T1000 (cell line): ENCODE data around the gene VEPH1.

Source experiments
- DNase-seq: peaks from one replicate; lab custom pipeline; 2025; ENCODE audit warnings: mixed read lengths; lab: John Stamatoyannopoulos, UW

VEPH1 gene

DNA sequence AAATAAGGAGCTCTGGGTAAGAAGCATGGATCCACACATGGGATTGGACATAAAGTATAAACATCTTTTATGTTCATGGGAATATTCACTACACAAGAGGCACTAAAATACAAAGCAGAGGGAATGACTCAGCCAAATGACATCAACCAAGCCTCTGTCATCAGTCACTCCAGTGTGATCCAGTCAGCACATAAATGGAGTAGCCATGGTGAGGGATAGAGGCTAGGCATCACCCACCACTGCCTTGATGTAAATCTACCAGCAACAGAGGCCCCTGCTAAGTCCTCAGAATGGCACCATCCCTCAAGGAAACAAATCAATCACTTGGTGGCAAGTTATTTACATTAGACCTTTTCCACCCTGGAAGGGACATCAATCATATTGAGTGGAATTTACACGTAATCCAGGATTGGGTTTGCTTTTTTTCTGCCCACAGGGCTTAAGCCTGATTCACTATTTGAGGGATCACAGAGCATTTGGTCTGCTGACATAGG is 27.2 kb downstream of the VEPH1 start:
- peak; percentile 47 for DNase-seq

DNA sequence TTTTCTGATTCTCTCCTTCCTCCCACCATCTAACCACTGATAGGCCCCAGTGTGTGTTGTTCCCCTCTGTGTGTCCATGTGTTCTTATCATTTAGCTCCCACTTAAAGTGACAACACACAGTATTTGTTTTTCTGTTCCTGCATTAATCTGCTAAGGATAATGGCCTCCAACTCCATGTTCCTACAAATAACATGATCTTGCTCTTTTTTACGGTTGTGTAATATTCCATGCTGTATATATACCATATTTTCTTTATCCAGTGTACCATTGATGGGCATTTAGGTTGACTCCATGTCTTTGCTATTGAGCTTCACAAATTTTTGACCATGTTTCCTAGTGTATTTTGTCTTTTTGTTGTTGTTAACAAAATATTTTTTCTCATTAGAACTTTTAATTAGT is 30.6 kb downstream of the VEPH1 start:
- no peak for DNase-seq

DNA sequence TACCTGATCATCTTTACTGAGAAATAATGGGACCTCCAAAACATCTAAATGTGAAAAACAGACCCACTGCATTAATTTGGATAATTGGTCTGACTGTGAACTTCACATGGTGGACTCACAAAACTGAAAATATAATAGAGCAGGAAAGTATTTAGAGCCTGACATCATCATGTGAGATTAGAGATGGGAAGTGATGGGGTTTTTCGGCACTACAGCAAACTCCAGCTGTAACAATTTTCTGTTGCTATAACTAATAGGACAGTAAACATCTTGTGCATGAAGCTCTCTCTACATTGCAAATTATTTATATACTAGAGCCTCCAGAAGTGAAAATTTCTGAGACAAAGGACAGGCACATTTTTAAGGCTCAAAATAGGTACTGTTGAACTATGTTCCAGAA is 32.2 kb downstream of the VEPH1 start:
- DNase-seq, result no peak

DNA sequence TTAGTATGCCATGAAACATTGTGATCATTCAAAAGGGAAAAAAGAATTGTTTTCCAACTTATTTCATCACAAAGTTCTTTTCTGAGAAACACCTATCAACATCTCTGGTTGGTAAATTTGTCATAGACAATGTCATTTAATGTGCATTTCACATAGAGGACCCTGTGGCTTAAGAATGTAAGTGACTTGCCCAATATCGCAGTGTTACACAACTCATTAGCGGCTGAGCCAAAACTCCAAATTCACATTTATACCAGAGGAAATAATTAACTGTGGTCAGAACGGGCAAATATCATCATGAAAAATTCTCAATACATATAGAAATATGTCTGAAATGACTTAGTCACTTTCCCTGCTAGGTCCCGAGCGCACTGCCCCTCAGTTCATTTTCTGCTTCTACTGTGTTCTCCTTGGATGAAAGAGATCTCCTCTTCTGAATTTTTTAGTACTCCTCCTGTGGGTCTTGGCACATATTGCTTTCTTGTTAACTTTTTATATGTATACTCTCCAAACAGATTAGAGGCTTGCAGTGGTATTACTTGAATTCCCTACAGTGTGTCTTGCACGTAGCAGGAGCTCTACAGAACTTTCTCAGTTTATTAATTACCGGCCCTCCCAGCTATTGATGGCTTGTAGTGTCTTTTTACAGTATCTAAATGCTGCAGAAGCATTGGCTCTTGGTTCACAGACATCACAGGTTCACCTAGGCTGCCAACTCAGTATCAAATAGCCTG is 33.5 kb downstream of the VEPH1 start:
- DNase-seq, result no peak

DNA sequence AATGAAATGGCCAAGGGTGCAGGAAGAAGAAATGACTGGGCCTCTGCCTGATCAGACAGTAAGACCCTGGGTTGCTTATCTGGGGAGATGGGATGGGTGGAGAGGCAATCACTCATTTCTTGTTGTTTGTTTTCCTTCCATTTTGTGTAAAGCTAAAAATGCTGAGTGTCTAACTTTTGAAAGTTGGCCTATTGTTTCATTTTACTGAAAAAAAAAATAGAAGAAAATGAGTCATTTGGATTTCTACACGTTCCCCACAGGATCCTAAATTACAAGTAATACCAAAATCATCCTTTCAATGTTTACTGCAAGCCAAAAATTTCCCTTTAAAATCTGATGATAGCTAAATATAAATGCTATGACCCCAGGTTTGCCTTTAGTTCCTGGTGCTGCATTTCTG is 36.0 kb downstream of the VEPH1 start:
- no peak for DNase-seq

DNA sequence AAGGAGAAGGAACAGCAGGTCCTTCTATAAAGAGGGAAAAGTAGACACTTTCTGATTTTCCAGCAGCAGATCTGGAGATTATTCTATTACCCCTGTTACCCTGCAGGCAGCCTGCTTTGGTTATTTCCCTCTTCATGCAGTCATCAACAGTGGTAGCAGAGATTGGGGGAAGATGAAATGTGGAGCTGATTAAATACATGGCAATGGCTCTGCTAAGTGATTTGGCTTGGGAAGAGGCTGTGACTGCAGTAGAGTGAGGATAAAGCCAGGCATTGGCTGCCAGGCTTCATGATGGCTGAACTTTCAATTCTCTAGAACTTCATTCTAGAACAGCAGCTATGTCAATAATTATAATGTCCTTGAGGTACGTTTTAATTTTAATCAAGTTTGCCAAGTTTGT is 37.5 kb downstream of the VEPH1 start:
- no peak for DNase-seq

DNA sequence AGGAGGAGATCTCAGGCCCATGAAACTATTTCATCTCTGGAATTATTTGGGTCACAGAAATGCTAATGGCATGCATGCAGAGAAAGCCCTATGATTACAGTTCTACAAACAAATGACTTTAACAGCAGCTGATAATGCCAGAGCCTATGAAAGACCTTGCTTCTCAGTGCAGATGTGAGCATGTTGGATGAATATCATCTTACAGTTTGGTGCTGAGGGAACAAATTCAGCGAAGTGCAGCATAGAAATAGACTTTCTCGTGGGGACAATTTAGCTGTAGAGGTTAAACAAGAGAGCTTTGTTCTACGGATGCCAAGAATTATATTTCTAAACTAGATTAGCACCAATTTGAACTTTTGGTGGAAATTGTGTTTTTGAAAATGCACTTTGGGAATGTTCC is 38.9 kb downstream of the VEPH1 start:
- DNase-seq, result no peak

DNA sequence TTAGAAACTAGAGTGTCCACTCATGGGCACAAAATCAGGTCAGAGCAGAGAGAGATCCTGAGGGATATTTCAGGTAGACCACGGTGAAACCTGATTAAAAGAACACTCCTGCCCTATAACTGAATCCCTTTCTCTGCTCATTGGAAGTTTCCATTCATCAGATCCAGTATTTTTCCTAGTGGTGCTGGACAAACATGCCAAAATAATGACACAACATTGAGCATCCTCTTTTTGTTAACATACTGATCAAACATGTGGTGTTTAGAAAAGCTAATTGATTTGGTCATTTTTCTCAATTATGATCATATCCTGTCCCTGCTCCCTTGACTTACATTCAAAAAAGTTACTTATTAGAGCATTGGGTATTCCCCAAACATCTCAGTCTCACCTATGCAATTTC is 39.4 kb downstream of the VEPH1 start:
- DNase-seq, result no peak

DNA sequence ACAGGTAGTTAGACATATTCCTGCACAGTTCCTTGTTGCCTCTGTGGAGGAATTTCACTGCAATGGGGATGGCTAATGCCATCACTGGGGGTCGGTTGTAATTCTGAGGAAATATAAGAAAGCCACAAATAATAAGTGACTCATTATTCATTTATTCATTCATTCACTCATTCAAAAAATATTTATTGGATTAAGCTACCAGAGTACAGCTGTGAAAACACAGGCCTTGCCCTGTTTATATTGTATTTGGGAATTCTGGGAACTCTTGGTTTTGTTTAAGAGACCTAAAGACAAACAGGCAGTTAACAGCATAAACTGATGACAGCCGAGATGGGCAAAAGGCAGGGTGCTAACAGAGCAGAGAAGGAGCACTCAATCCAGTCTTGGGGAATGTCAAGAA is 43.0 kb downstream of the VEPH1 start:
- DNase-seq, result no peak

DNA sequence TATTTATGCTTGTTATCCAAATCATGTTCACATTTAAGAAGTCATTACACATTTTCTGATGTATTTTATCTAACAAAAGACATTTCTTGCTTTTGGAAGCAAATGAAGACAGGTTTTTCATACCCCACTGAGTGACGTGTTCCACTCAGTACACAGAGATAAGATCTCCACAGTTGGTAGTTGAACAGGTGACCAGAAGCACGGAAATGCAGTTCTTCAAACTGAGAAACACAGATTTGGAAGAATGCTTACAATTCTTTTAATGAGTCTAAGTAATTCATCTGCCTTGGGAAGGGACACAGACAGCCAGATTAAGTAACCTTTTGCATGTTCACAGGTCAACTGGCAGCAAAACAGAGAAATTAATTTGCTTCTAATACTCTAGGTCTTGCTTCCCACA is 43.5 kb downstream of the VEPH1 start:
- DNase-seq, result no peak

DNA sequence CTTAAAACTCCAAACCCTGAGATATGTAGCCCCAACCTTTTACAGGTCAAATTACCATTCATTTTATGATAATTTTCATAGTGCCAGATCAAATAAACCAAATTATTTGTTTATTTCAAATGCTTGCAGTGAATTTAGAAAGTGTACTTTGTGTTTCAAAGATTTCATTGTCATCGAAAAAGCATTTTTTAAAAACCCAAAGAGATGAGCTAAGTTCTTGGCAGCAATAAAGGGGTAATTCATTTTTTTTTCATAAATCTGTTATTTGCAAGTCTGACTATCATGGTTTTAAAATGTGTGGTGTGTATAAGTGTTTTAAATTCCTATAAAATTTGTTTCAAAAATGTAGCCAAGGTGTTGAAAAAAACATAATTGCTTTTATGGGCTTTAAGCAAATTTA is 49.4 kb downstream of the VEPH1 start:
- DNase-seq, result no peak

DNA sequence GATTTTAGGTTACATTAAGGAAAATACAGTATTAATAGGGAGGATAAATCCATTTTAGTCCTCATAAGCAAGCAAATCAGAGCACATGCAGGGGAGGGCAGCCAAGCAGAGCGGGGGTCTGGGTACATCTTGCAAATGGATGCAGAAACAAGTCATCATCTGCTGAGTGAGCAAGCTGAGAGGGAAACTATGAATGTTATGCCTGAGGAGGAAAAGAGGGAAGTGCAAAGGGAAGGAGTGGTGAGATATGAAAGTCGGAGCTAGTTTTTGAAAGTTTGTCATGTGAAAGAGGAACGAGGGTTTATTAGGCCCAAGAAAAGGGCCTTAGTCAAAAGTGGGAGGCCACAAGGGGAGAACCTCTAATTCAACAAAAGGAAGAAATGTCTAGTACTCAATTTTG is 51.1 kb downstream of the VEPH1 start:
- no peak for DNase-seq

DNA sequence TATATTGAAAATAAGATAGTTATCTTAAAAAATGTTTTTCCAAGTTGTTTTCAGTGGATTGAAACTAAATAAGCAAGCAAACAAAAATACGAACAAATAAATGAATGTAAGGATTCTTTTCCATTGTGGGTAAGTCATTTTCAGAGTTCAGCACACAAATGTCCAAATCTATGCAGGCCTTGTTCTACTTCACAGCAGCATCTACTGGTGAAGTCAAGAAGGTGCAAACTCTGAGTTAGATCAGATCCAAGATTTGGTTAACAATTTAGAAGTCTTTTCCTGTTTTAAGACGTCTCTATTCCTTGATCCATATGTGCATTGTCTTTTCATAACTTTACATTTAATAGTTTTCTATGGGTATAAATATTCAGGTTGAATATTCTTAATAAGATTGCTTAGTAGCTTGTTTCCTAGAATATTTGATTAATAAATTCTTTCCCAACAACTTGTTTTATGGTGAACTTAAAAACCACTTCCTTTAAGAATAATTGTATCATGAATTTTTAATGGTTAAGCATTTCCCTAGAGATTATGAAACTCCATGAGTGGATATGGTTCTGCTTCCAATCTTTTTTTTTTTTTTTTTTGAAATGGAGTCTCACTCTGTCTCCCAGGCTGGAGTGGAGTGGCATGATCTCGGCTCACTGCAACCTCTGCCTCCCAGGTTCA is 56.1 kb downstream of the VEPH1 start:
- no peak for DNase-seq

DNA sequence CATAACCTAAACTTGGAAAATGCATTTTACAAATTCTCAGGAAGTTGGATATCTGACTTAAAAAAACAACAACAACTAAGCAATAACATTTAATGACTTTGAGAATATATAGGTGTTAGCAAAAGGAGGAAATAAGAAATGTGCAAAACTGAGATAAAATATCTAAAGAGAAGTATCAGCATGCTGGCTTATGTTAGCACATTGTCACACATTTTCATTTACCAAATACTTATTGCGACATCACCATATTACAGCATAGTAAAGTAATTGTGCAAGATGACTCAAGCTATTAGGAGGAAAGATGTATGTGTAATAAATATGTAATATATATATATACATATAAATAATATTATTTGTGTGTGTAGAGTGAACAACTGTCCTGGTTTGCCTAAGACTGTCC is 57.4 kb downstream of the VEPH1 start:
- DNase-seq, result no peak

DNA sequence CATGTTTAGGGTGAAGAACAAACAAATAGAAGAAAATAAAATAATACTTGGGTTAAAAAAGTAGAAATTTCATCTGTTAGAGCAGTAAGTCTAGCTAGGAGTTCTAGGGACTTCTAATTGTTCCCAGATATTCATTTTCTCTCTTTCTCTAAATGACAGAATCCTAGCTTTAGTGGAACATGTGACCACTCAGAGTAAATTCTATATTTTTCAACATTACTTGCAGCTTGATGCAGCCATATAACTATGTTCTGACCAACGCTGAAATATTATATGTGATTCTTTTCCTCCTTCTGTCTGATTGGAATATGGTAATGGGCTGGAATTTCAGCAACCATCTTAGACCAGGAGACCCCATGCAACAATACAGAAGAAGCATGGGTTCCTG is 58.4 kb downstream of the VEPH1 start:
- no peak for DNase-seq

DNA sequence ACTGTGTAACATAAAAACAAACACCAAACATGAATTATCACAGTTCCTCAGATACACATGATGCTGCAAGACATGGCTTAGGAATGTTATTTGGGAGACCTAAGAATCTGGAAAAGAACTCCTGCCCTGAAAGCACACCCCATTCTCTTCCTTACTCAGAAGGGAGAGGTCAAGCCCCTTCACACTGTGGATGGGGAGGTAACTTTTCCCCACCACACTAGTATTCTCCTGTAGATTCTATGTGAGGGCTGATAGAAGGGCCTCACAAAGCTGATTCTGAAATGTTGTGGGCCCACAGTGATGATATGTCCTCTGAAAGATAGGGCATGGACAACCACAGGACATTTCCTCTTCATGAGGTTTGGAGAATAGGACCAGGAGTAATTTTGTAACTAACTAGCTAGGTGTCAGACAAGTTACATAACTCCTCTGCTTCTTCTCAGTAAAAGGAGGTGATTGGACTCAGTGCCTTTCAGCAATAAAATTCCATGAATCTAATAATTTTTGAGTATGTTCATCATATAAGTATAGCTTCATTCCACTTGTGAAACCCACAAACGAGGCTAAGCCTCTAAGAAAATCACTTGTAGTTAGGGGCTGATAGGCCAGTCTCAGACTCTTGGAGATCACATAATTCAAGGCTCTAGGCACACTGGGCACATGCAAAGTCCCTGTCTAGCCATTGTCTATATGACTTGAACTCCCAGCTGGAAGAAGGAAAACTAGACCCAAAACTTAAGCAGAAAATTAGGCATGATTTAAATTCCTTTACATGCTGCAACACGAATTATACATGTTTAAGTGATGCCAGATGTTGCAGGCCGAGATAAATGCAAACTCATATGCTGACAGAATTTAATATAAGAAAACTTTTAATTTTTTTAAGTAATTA is 59.1 kb downstream of the VEPH1 start:
- no peak for DNase-seq

DNA sequence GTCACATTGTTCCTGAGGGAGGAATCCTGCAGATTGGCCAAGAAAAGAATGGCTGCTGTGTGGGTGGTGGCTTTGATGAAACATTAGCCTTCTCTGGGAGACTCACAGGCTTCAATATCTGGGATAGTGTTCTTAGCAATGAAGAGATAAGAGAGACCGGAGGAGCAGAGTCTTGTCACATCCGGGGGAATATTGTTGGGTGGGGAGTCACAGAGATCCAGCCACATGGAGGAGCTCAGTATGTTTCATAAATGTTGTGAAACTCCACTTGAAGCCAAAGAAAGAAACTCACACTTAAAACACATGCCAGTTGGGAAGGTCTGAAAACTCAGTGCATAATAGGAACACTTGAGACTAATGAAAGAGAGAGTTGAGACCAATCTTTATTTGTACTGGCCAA is 60.5 kb downstream of the VEPH1 start:
- DNase-seq, result no peak

DNA sequence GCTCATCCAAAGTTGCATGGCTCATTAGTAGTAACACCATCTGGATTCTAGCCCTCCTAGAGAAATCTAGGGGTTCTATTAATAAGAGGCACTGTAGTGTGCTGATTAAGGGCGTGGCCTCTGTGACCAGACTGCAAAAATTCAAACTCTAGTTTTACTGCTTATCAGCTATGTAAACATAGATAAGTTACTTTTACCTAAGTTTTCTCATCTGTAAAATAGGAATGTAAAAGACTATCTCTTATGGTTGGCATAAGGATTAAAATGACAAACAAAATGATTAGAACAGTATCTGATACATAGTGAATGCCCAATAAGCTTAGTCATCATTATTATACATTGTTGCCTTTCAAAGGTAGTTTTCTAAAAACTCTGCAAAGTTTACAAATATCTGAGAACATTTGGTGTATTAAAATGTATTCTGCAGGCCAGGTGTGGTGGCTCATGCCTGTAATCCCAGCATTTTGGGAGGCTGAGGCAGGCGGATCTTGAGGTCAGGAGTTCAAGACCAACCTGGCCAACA is 62.1 kb downstream of the VEPH1 start:
- DNase-seq, result no peak

DNA sequence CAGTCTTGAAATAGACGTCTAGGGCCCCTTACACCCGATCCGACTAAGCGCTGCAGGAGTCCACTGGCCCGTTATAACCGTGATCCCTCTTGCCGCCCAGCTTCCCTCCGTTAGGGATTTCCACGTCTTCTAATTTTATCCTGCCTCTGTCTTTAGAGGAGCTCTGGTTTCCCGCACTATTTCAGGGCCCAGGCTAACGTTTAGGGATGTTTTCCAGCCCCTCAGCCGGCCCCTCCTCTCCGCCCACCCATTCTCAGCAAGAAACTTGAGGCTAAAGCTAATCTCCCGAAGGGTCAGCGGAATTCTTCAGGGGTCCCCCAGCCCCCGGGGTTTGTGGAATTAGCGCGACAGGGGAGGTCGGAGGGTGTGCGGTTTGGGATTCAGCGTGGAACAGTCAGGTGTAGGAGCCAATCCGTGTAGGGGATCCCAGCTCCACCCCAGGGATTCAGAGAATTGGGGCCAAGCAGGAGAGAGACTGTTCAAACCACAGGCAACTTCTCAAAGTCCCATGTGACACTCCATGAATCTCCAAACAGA is 65.0 kb downstream of the VEPH1 start:
- DNase-seq, result no peak

DNA sequence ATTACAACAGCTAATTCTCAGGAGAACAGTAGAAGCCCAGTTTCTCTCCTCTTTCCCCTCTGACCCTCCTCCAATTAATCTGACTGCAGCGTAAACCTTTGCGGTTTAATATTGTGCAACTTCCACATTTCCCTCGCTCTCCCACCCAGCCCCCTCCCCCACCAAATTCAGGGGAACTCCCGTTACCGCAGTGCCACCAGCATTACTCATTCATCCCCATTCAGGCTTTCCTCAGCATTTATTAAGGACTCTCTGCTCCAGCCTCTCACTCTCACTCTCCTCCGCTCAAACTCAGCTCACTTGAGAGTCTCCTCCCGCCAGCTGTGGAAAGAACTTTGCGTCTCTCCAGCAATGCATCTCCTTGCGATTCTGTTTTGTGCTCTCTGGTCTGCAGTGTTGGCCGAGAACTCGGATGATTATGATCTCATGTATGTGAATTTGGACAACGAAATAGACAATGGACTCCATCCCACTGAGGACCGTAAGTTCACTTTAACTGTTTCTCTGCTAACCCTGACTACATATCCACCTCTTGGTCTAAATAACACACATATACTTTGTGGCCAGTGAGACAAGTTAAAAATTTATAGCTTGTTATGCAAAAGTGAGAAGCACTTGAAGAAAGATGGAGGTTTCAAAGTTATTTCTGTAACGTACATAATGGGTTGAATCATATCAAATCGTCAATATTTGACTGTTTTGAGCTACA is 66.5 kb downstream of the VEPH1 start, which contains the start of gene PTX3:
Gene PTX3, plus strand, starts transcription at position 268 of the 709 bp plus-strand sequence. Its CDS starts 84 bp downstream, at position 352.
- peak; percentile 63 for DNase-seq

DNA sequence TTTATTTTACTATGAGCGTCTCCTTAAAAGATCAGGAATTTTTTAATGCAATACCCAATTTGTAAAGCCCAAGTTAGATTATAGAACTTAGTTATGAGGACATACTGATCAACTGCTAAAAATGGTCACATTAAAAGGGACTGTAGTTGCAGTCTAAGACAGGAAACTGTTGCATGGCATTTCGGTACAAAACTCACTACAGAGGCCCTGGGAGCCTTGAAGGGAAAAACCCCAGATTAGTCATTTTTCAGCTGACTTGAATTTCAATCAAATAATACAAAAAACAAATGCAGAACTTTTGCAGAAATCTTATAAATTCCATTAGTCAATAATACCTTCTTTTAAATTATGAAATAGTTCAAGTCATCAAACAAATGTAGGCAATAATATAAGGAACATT is 73.5 kb downstream of the VEPH1 start:
- no peak for DNase-seq
